Superior temporal gyrus (tissue), 1 donor: ENCODE data around the gene CDH13.

Experiments
- DNase-seq: peaks from one replicate; pipeline ENCODE4 v3.0.0-alpha.2; 2016; ENCODE audit errors: extremely low spot score

The CDH13 gene

DNA sequence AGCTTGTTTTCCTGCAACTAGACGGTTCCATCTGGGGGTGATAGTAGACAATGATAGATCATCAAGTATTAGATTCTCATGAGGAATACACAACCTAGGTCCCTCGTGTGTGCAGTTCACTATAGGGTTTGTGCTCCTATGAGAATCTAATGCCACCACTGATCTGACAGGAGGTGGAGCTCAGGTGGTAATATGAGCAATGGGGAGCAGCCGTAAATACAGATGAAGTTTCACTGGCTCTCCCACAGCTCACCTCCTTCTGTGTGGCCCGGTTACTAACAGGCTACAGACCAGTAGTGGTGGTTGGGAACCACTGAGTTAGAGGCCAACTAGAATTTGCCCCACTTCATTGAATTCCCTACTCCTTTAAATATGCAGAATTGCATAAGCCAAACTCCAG lies 1033.5 kb downstream of the CDH13 start:
- no peak for DNase-seq

DNA sequence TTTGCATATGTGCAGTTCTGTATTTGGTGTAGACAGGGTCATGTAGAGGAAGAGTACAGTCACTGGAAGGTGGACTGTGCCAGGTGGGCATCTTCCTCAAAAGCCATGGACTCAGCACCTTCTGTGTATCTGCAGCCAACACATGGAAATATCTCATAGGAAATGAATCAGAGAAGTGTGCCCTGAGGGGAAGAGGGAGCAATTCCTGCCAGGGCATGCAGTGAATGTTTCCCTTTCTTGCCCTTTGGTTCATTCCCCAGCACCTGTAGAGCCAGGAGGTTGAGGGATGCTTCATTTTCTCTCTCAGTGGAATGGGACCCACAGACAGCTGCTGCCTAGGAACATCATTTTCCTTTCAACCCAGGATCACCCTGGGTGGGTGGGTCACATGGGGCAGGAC lies 1034.9 kb downstream of the CDH13 start:
- DNase-seq = no peak

DNA sequence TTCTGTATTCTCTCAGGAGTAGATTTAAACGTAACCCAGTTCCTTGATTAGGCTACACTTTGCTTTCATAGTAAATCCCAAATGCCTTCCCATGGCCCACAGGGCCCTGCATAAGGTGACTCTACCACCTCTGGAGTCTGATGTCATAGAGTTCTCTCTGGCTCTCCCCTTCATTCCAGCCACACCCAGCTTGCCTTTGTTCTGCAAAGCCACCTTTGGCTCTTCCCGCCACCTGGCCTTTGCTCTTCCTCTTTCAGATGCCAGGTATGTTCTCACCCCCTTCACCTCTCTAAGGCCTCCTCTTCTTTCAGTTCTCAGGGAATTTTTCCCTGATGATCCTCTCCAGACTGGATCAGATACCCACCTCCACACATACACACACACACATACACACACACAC lies 1039.7 kb downstream of the CDH13 start:
- DNase-seq = no peak

DNA sequence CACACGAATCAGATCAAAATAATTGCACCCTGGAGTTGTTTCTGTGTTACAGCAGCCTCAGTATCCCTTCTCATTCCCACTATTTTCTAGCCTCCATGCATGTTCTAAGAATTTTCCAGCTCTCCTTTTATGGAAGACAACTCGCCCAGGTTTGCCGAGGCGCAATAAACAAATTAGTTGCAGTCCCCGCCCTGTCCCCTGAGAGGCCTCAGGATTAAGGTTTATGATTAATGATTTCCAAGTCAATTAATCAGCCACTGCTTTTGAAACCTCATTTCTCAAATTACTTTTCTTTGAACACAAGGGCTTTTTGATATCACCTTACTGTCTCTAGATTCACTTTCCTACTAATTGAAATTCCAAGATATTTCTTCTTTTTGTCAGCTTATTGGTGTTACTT lies 1042.7 kb downstream of the CDH13 start:
- no peak for DNase-seq

DNA sequence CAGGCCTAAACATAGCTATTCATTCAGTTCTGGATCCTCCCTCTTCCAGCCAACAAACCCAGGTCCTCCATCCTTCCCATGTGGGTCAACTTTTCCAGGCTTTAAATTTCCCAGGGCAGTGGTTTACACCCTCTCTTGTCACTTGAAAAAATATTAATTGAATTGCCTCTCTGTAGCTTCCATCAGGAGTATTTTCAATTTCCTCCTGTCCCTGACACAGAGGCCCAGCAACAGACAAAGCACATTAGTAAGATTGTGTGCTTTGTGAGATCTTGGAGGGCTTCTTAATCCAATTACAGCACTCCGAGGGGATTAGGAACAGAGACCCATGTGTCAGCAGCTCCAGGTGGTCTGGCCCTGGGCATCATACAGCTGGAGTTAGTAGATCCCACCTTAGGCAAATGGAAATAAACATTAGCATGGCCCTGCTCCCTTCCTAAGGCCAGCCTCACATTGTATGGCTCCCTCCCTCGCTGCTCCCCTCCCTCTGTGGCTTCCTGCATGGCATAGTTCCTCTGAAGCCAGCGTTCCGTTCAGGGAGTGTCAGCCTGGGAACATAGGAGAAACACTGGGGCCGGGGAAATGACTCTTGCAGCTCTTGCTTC lies 1048.3 kb downstream of the CDH13 start:
- DNase-seq = no peak

DNA sequence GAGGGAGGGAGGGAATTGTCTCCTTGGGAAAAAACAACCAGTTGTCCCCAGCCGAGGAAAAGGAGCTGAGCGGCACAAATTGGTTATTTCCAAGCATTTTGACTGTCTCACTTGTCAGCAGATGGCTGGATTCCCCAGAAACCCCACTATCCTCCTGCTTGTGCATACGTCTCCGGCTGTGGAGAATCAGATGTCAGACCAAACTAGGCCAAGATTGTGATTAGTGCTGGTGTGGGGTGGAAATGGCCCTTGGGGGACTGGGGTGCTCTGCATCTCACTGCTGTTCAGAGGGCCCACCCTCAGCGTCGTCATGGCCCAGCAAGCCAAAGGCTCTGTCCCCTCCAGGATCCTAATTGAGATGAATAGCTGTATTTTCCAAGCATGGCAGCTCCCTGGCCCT lies 1049.3 kb downstream of the CDH13 start:
- DNase-seq = no peak

DNA sequence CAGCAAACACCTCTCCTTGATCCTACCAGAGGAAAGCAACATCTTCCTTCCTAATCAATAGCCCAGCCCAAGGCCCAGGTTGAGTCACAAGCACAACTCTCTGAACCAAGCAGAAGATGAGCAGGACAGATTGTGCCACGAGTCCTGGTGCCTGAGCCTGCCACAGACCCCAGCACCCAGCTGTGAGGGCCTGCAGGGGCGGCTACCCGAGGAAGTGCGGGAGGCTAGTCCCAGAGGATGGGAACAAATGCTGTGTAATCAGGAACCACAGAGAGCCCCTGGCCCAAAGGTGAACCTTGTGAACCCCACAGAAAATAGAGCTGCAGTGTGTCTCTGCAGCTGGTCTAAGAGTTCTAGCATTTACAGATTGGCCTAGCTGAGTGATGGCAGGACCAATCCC lies 1054.2 kb downstream of the CDH13 start:
- DNase-seq = no peak

DNA sequence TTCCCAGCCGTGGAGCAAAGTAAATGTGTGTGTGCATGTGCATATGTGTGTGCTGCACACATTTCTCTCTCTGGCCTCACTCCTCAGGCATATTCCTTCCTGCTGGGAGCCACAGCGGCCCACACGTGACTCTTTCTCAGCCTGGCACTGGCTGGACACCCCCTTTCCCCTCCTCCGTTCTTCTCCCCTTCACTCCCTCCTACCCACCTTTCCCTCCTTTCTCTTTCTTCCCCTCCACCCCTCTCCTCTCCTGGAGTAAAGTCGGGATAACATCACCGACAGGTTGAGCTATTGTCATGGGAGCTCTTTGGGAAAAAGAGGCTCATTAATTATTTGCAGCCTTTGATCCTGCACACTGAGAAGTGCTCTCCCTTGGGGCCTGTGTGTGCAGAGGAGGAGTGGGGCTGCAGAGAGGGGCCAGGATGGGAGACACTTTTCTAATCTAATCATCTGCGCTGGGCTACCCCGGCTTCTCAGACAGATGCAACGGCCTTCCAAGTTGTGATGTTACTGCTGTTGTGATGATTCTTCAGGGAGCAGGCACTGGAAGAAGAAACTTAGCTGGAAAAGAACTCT lies 1054.7 kb downstream of the CDH13 start:
- DNase-seq = no peak

DNA sequence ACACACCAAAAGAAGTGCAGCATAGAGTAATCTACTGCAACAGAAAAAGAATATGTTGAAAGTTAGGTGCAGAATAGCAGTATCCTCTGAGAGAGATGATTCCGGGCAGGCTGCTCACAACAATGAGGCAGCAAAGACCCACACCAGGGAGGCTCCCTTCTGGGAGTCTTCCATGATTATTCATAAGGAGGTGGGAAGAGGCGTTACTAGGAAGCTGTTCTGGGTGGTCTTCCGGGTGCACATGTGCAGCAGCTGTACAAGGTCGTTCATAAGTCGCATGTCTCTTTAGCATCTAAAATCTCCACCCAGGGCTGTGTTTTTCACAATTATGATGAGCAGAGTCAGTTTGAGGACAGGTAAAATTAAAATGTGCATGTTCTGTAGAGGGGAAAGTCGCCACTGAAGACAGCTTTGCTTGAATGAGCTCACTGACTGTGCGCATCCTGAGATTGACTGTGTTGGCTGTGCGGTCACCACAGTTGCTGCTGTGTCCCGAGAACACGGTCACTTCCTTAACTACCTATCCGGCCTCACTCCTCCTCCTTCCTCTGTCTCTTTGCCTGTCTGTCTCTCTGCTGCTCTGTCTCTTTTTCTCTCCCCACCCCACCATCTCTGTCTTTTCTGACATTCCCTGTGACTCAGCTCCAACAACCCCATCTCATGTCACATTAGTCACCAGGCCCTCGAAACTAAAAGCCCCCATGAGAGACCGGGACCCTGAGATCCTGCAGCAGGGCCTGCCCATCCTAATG lies 1055.5 kb downstream of the CDH13 start:
- DNase-seq = no peak

DNA sequence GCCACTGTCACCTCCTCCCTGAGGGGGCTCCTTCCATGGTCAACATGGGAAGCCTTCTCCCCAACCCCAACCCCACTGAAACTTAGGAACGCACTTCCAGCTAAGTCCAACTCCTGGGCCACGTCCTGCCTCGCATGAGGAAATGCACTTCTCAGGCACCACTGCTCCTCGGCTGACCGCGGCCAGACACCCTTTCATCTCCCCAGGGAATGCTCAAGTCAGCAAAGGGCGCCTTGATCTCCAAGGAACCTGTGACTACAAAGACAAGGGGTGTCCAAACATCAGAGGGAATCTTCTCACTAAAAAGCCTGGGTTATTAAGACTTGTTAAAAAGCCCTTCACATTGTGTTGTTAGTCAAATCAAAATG lies 1056.1 kb downstream of the CDH13 start:
- DNase-seq = no peak

DNA sequence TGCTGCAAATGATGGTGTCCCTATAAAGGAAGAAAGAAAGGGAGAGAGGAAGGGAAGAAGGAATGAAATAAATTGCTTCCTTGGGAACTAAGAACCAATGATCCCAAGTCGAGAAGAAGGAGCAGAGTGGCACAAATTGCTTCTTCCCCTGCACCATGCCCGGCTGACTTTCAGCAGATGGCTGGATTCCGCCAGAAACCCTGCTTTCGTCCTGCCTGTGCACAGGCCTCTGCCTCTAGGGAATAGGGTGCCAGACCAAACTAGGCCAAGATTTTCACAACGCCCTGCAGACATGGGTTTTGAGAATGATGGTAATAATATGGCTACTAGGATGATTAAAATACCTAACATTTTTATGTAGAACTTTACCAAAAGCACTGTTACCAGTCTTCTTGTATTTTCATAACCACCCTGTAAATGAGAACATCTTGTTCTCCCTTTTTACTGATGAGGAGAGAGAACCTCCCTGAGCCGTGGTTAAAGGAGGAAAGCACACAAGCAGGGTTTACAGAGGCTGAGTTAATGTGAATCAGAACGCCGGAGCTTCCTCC lies 1058.9 kb downstream of the CDH13 start:
- no peak for DNase-seq

DNA sequence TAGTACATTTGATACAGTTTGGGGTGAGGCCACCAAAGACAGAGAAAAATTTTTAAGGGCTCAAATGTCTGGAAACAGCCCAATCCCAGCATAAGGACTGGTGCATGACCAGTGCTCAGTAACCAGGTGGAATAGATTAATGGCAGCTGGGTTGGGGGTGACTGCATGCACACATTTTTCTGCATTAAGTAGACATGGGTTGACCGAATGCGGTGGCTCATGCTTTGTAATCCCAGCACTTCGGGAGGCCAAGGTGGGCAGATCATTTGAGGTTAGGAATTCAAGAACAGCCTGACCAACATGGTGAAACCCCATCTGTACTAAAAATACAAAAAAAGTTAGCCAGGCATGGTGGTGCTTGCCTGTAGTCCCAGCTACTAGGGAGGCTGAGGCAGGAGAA lies 1060.0 kb downstream of the CDH13 start:
- no peak for DNase-seq

DNA sequence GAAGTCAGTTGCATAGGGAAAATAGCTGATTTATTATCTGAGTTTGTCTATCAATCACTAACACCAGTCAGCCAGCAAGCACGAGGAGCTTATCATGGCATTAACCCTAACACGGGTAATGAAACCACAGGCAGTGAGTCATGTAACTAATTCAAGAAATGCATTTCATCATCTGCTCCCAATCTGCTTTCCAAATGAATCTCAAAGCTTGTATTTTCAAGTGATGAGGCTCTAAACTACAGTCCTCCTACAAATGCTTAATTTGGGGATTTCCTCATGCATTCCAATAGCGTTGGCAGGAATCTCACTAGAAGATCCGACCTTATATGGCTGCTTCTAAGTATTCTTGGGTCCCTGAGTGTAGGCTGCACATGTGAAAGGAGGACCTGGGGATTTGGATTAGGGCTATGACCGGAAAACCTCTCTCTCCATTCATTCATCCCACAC lies 1062.6 kb downstream of the CDH13 start:
- peak; percentile 62 for DNase-seq

DNA sequence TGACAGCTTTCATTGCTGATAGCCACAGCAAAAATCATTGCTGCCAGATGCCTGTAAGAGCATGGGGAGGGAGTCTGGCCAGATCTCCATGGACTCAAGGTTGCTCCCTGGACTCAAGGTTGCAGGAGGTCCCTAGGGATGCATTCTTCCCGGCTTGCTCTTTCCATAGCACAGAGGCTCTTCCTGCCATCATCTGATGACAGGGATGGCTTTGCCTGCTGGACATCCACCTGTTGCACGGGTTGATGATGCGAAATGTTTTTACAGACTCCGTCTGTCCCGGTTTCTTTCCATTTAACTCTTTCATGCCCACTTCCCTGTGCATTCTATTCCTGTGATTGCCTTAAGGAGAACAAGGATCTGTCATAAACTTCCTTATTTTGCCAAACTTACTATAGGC lies 1065.5 kb downstream of the CDH13 start:
- DNase-seq = no peak

DNA sequence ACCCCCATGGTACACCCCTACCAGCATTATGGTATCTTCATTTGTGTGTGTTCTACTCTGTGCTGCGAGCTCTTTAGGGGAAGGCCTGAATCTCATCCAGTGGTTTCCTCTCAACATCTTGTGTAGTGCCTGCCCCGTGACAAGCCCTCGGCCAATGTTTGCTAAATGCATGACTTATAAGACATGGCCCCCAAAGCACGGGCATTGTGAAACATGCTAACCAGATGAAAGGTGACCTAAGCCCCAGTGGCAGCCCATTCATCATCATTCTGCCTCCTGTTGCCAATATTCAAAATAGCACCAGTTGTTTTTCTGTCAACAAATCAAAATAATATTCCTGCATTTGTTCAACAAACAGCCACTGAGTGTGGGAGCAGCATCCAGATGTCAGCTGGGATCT lies 1072.2 kb downstream of the CDH13 start:
- no peak for DNase-seq

DNA sequence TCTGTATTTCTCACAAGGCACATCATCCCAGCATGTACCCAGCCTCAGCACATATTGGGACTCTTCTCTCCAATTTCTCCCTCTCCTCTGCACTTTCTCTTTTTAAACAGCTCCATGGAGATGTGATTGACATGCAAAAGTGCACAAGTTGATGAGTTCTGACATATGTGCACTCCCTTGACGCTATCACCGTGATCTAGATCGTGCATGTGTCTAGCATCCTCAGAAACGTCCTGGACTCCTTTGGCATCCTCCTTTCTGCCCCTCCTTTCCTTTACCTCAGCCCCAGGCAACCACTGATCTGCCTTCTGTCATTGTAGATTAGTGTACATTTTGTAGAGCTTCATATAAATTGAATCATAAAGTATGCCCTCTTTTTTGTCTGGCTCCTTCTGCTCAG lies 1073.0 kb downstream of the CDH13 start:
- no peak for DNase-seq

DNA sequence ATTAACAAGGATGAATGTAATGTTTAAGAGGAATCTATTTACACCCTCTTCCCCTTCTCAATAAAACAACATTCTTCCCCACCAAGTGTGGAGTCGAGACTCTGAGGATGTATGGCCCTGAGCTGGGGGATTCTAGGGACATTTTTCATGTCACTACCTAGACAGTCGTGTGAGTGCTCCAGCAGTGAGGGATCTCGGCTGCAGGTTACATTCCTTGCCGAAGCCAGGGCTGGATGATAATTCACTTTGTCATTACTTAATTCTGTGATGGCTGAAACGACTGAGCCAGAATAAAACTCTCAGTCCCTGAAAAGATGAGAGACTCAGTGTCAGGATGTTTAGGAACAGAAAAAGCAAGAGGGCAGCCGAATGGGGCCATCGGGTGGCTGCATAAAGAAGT lies 1074.1 kb downstream of the CDH13 start:
- DNase-seq = no peak

DNA sequence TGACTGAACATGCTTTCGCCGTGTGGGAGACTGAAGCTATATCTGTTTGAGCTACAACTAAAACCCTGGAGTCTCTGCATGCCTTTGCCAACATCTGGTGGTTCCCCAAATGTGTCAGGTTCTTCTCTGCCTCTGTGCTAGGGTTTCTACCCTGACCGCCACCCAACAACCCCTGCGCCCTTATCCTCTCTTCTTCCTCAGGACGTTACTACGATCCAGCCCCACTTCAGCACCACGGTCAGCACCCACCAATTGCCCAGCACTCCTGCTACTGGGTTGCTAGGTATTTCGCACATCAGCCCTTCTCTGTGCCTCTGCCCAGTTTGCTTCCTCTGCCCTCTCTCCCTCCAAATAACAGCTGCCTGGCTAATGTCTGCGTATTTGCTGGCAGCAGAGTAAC lies 1074.7 kb downstream of the CDH13 start:
- no peak for DNase-seq

DNA sequence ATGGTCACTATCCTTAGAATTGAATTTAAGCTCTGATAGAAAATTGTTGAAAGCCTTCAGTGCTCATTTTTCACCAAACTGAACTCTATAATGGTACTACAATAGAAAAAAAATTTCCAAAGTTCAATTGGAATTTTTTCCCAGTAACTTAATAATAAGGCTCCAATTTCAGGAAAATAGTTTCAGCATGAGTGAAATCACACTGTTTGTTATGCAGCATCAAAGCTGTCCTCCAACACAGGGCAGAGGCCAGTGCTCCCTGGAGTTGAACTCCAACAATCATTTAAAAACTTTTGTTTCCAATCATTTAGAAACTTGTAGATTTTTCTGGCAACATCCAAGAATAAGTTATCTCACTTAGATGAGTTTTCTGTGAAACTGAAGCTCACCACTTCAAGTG lies 1077.9 kb downstream of the CDH13 start:
- no peak for DNase-seq

DNA sequence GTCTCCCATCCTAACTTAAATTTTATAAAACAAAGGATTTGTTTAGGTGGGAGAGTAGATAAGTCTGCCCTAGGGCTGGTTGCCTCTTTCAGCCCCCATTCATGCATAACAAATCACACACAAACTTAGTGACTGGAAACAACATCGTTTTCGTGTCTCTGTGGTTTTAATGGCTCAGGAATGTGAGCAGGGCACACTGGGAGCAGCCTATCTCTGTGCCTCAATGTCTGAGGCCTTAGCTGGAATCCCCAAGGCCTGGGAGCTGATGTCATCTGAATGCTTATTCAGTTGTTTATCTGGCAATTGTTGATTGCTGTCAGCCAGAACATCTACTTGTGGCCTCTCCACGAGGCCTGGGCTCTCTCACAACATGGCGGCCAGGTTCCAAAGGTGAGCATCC lies 1079.1 kb downstream of the CDH13 start:
- no peak for DNase-seq

DNA sequence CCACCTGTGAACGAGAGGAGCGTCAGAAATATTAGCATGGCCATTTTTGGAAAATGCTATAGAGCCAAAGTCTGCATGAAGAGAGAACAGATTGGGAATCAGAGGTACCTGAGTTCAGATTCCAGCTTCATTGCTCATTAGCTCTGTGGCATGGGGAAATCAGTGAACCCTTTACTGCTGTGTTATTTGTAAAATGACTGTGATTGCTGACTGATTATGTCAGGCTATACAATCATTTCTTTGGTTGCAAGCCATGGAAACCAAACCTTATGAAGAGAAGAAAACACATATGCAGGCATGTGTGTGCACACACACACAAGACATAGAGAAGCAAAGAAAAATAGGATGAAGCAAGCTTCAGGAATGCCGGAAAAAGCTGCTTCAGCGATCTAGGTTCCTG lies 1079.6 kb downstream of the CDH13 start:
- no peak for DNase-seq

DNA sequence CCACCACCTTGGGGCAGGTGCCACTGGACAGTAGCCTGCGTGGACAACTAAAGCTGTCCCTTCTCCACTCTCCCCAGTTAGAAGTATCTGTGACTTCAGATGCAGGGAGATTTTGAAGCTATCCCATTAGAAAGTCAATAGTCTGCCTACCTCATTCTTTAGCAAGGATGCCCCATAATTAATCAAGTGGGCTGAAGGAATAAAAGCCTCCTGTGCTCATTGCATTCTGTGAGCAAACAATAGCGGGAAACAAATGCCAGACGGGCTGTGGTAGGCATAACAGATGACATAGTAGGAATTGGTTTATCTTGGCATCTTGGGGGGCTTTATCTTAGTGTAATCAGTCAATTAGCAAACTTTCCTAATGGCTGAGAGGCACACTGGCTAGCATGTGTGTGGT lies 1084.3 kb downstream of the CDH13 start:
- DNase-seq = no peak

DNA sequence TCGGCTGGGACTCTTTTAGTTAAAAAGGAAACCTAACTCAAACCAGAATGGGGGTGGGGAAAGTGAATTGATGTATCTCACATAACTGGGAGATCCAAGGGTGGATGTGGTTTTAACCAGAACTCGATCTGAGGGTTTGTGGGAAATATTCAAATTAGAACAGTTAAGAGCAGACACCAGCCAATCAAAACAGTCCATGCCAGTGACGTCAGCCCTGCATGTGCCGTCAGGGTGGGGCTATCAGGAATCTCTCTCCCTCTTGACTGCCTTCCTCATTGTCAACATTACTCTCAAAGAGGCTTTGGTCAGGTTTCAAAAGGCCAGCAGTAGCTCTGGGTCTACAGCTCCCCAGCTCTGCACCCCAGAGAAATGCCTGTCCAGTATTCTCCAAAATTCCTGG lies 1086.8 kb downstream of the CDH13 start:
- no peak for DNase-seq
